Measurements from ENCODE around the gene GALNT1. TPM values are rescaled to one million over a fixed set of nuclear protein-coding genes. Genes with fewer than 3 reads are reported as not detected.

Gene GALNT1
- polyA plus RNA-seq, 3 donors, result 55.9 to 71.1 (median 67.1) TPM

DNA sequence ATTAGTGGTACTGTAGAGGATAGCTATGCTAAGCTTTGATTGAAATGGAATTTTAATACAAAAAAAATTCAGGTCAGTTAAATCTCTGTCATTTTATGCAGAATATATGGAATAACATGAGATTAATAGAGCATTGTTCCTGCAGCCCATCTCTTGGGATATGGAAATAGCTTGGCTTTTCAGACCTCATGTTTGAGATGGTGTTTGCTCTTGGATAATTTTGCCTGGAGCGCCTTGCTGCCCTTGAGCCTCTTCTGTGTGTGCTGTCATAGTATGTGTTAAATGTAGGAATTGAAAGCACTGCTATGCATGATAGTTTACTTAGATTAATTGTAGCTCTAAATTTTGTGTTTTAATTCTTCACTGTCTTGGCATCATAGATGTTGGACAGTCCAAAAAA lies 27.7 kb downstream of the GALNT1 start:
- no peak for DNase-seq (ENCODE audit: extremely low read depth in 1 of 11, low read depth in 9 of 11, low spot score in 4 of 11)

DNA sequence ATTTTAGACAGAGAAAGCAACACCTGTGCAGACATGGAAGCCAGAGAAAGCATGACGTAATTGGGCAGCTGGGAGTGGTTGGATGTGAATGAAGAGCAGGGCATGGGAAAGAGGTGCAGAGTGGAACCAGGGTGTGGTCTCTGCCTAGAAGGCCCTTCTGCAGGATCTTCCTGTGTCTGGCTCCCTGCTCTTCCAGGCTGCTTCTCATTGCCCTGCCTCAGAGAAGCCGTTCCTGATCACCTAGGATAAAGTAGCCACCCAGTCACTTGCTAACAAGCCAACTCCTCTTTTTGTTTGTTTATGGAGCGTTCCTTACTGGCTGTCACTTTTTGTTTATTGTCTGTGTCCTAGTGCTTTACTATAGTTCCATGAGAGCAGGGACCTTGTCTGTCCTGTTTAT lies 28.5 kb downstream of the GALNT1 start:
- DNase-seq (ENCODE audit: extremely low read depth in 1 of 11, low read depth in 9 of 11, low spot score in 4 of 11), result no peak

DNA sequence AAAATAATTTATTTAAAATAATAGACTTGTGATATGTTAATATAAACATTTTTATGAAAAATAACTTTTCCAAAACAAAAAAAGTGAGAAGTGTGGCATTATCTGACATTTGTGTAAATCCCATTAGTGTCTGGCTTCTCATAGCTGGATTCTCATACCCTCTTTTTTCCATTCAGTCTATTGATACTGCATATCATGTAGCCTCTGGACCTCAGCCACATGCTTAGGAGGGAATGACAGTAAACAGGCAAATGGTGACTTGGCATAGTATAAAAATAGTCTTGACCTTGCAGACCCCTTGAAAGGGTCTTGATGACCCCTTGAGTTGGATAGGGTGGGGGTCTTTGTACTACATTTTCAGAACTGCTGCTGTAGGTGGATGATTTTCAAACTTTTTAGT lies 29.2 kb downstream of the GALNT1 start:
- DNase-seq (ENCODE audit: extremely low read depth in 1 of 11, low read depth in 9 of 11, low spot score in 4 of 11), result no peak

DNA sequence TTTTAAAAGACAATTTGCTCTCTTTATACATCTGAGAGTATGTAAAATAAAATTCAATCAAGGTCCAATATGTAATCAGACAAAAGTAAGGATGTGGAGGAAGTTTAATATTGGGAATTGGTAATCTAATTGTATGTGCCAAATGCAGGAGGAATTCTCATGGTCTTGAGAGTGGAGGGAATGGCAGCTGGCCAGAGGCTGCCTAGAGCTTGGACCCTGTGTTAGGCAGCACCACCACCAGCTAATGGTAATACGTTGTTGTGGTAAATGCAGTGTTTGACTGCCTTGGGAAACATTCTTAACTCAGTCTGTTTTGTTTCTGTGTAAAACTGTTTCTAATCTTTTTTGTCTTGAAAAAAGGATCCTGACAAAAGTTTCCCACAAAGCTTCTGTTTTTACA lies 30.0 kb downstream of the GALNT1 start:
- DNase-seq (ENCODE audit: extremely low read depth in 1 of 11, low read depth in 9 of 11, low spot score in 4 of 11), result no peak

DNA sequence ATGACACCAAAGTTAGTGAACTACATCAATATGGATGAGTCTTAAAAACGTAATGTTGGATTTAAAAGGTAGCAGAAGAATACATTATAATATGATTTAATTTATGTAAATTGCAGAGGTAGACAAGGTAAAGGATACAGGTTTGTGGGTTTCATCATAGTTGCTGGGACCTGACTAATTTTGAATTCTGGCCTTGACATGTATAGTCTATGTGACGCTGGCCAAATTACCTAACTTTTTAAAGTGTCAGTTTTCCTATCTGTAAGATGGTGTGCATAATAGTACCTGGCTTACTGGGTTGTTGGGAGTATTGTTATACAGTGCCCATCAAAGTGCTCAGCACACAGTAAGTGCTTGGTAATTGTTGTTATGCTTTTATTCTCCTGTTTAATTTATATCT lies 34.5 kb downstream of the GALNT1 start:
- DNase-seq (ENCODE audit: extremely low read depth in 1 of 11, low read depth in 9 of 11, low spot score in 4 of 11), result no peak

DNA sequence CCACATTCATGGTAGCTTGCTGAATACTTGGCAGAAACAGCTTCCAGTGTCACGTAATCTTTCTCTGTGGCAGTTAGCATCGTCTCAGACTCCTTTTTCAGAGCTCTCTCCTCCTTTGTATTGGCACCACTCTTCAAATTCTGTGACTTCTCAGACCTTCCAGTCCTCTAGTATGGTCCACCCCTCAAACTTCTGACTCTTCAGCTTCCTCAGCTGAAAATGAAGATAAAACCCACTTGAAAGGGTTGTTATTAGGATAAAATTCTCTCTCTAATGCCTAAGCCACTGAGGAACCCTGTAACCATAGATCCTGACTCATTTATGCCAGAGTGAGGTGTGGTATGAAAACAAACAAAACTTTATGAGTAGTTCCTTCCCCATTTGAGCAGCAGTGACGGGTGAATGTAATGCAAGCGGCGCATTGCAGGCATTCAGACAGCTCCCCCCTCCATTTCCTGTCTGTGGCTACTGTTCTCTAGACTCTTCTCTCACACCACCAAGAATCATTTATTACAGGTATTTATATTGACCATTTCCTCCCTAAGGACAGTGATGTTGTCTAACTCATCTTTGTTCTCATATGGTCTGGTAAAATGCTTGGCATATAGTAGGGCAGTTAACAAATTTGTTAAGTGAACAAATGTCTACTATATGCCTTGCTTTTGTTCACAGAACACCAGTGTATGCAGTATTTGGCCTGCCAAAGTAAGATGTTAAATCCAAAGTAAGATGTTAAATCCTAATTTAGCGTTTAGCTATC lies 35.3 kb downstream of the GALNT1 start:
- no peak for DNase-seq (ENCODE audit: extremely low read depth in 1 of 11, low read depth in 9 of 11, low spot score in 4 of 11)

DNA sequence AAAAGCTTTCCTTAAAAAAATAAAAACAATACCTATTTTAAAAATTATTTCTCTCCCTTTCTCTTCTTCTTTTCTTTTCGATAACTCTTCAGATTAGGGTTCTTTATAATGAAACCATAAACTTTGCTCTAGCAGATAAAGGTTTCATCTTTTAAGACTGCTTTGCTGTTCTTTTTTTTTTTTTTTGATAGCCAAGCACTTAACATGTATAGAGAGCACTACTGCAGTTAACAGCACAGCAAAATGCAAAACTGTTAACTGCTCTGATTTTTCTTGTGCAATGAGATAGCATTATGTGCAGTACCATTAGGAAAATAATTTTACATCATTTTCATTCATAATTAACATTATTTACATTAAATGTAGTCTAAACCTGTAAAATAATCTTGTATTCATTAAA lies 36.3 kb downstream of the GALNT1 start:
- DNase-seq (ENCODE audit: extremely low read depth in 1 of 11, low read depth in 9 of 11, low spot score in 4 of 11), result no peak

DNA sequence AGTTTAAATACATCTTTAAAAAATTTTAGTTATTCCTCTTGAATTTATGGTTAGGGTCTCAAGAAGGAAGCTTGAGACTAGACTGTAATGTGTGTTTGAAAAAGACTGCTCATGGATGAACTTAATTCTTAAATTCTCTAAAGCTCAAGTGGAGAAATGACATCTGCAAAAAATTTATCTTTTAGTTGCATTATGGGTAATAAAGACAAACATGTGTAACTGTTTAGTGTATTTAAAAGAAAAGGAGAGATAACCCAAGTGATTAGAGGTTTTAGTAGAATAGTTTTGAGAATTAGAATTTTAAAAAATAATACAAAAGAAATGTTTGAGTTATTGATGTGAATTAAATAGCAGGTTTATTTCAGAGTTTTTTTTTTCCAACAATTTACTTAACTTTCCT lies 36.7 kb downstream of the GALNT1 start:
- DNase-seq (ENCODE audit: extremely low read depth in 1 of 11, low read depth in 9 of 11, low spot score in 4 of 11), result no peak

DNA sequence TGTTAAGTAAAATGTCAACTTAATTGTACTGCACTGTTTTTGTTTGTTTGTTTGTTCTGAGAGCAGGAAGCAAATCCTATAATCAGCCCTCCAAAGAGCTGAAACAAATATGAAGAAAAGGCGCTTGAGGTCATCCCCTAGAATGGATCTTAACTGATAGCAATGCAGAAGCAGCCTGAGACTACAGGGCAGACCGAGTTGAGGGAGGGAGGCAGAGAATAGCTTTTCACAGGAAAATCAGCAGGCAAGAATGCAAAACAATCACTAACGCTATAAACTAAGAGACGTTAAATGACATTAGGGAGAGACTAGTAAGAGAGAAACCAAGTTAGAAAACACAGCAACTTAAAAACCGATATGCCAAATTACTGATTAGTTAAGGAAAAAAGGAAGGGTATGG lies 37.2 kb downstream of the GALNT1 start:
- no peak for DNase-seq (ENCODE audit: extremely low read depth in 1 of 11, low read depth in 9 of 11, low spot score in 4 of 11)

DNA sequence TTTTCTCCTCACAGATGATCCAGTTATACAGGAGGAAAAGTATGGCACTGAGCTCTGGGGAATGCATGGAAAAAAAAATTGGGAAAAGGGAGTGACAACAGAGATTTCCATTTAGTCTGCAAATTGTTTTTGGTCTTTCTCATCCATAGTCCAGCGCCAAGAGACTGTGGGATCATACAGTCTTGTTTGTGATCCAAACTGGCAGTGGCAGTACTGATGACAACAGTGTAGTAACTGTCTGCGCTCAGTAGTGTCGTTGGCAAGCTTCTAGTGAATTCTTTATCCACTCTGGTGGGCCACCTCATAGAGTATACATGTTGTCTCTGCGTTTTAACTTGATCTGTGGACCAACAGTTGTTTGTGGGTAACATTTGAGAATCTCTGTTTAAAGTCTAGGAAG lies 37.9 kb downstream of the GALNT1 start:
- no peak for DNase-seq (ENCODE audit: extremely low read depth in 1 of 11, low read depth in 9 of 11, low spot score in 4 of 11)

DNA sequence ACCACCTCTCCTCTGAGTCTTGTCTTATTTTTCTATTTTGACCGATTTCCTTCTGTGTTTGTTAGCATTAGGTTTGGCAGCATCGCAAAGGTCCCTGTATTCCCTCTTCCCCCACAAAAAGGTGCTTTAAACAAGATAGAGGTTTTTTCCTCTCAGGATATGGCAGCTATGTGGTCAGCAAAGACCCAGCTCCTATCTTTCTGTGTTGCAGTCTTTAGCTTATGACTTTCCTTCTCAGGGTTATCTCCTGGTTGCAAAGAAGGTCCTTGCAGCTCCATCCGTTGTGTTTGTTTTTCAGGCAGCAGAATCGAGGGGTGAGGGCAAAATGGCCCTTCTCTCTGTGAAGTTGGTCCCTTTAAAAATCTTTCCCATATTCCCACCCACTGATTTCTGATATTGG lies 38.4 kb downstream of the GALNT1 start:
- no peak for DNase-seq (ENCODE audit: extremely low read depth in 1 of 11, low read depth in 9 of 11, low spot score in 4 of 11)

DNA sequence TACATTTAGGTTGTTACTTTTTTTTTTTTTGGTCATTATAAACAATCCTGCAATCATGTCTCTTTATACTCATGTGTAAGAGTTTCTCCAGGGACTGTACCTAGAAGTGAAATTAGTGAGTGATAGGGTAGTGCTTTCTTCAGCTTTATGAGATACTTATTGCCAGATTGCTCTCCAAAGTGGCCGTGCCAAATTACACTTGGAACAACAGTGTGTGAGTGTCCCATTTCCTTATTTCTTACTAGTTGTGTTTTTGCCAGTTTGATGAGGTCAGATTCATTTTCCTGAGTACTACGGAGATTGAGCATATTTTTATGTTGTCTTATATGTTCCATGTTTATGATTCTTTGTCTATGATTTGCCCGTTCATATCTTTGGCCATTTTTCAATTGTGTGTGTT lies 39.2 kb downstream of the GALNT1 start:
- DNase-seq (ENCODE audit: extremely low read depth in 1 of 11, low read depth in 9 of 11, low spot score in 4 of 11), result no peak

DNA sequence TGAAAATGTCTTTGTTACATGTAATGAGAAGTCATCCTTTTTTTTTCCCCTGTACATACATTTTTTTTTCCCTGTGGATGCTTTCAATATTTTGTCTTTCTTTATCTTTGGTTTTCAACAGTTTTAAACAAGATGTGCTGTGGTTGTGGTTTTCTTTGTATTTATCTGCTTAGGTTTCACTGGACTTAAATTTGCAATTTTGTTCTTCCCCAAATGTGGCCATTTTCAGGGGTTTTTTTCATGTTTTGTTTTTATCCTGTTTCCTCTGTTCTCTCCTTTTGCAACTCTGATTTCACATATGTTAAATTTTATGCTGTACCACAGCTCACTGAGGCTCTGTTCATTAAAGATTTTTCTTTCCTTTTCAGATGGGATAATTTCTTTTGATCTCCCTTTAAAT lies 41.7 kb downstream of the GALNT1 start:
- no peak for DNase-seq (ENCODE audit: extremely low read depth in 1 of 11, low read depth in 9 of 11, low spot score in 4 of 11)

DNA sequence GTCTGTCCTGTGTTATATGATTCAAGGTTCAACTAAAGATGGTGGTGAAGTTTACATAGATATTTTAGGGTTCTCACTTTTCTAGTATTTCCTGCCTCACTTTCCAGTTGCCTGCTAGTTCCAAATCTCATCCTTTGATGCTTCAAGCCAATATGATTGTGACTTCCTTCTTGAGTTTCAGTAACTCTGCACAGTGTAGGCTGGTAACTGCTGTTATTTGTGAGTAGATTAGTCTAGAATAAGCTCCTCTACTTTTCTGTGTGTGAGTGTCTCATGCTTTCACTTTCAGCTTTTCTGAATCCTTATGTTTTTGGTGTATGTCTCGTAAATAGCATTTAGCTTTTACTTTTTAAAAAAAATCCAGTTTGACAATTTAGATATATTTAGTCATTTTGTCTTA lies 42.6 kb downstream of the GALNT1 start:
- DNase-seq (ENCODE audit: extremely low read depth in 1 of 11, low read depth in 9 of 11, low spot score in 4 of 11), result no peak

DNA sequence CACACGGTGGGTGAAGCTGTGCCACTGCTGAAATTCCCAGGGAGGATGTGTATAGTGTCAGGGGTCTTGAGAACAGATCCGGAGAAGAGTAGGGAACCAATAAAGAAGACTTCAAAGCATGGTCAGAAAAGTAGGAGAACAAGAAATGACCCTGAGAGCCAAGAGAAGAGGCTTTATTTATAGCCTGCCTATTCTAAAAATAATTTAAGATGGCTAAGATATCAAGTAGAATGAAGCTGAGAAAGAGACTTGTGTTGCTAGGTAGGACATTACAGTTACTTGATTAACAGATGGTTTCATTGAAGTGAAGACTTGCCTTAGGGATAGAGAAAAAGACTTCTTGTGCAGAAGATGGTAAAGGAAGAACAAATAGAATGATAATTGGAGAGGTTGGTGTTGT lies 43.7 kb downstream of the GALNT1 start:
- DNase-seq (ENCODE audit: extremely low read depth in 1 of 11, low read depth in 9 of 11, low spot score in 4 of 11), result no peak

DNA sequence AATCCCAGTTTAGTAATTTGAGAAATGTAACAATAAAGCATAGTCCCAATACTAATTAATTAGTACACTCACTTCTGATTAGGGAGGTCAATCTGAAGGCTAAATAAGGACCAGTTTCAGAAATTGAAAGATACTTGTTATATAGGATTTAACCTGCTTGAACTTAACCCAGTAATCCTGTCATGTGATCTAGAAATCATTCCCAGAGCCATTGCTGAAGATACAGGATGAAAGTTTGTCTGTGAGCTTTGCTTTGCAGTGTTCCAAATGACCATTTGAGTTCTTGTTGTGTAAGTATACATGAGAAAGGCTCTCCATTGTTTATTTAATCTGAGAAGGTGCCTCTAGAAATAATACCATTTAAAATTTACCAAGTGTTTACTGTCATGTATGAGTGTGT lies 52.2 kb downstream of the GALNT1 start:
- no peak for DNase-seq (ENCODE audit: extremely low read depth in 1 of 11, low read depth in 9 of 11, low spot score in 4 of 11)

DNA sequence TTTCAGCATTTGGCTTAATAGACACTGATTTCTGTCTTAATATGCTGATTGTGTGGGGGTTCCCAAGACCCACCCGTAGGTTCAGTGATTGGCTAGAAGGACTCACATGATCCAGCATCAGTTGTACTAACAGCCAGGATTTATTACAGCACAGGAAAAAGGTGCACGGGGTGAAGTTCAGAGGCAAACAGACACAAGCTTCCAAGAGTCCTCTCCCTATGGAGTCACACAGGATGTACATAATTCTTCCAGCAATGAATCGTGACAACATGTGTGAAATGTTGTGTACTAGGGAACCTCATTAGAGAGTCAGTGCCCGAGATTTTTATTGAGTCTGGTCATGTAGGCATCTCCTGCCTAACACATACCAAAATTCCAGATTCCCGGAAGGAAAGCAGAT lies 52.8 kb downstream of the GALNT1 start:
- DNase-seq (ENCODE audit: extremely low read depth in 1 of 11, low read depth in 9 of 11, low spot score in 4 of 11), result peak in 1 of 11 donors; percentile 10

DNA sequence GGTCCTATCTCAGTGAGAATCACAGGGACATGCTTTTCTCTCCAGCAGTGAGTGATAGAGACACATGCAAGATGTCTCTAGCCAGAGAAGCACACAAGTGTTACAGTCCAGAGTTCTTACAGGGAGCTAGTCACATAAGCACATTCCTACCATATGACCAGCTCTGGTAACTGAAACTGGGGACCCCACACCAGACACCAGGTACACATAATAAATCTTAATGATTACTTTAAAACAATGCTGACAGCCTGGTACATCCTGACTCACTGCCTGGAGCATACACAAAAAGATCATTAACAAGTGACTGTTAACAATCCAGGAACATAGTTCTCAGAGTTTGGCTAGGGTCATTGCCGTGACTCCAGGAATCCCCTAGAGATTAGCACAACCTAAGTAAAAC lies 53.6 kb downstream of the GALNT1 start:
- peak in 2 of 11 donors; percentile 20 to 22 for DNase-seq (ENCODE audit: extremely low read depth in 1 of 11, low read depth in 9 of 11, low spot score in 4 of 11)

DNA sequence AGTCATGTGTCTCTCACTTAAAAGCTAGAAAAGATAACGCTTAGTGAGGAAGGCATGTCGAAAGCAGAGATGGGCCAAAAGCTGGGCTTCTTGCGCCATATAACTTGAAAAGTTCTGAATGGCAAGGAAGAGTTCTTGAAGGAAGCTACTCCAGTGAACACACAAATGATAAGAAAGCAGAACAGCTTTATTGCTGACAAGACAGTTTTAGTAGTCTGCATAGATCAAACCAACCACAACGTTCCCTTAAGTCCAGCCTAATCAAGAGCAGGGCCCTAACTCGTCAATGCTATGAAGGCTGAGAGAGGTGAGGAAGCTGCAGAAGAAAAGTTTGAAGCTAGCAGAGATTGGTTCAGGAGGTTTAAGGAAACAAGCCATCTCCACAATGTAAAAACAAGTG lies 55.7 kb downstream of the GALNT1 start:
- DNase-seq (ENCODE audit: extremely low read depth in 1 of 11, low read depth in 9 of 11, low spot score in 4 of 11), result no peak

DNA sequence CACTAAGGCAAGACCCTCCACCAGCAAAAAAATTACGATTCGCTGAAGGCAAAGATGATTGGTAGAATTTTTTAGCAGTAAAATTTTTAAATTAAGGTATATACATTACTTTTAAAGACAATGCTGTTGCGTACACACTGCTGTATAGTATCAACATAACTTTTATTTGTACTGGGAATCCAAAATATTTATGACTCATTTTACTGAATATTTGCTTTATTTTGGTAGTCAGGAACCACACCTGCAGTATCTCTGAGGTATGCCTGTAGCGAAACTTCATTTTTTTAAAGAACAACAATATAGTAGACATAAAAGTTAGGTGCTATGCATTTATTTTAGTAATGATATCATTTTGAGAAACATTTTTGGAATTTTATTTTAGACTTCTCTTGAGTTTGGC lies 57.8 kb downstream of the GALNT1 start:
- no peak for DNase-seq (ENCODE audit: extremely low read depth in 1 of 11, low read depth in 9 of 11, low spot score in 4 of 11)

DNA sequence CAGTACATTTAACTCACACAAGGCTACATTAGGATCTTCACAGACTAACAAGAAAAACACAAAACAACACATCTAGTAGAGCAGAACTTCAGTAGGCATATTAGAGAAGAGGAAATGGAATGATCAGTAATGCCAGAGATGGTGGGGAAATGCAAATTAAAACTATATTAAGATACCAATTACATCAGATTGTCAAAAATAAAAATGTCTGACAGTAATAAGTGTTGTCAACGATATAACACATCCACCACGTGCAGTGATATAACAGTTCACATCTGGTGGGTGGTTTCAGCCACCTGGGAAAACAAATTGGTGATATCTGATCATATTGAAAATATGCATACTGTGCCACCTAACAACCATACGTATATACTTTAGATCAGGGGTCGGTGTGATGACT lies 59.9 kb downstream of the GALNT1 start:
- DNase-seq (ENCODE audit: extremely low read depth in 1 of 11, low read depth in 9 of 11, low spot score in 4 of 11), result no peak

DNA sequence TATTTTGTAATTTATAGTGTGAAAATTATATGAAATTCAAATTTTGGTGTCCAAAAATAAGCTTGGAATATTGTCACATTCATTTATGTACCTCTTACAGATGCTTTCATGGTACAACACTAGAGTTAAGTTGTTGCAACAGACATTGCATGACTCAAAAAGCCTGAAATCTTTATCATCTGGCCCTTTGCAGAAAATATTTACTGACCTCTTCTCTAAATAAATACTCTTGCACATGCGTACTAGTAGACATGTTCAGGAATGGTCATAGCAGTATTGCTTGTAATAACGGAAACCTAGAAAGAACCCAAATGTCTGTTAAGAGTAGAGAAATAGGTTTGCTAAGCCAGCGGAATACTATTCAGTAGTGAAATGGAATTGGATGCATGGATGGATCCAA lies 60.4 kb downstream of the GALNT1 start:
- no peak for DNase-seq (ENCODE audit: extremely low read depth in 1 of 11, low read depth in 9 of 11, low spot score in 4 of 11)
